Sigmoid colon (tissue), 7 donors: ENCODE results near the gene SSH3. TPM values are rescaled to one million over a fixed set of nuclear protein-coding genes. Genes with fewer than 3 reads are reported as not detected.
A peak's percentile ranks its signal among the peaks of the same experiment; 100 is the strongest.

Source experiments
- DNase-seq: peaks from one replicate; pipeline ENCODE4 v3.0.0-alpha.2; 2019
- H3K27ac ChIP-seq, 4 donors: fragments of 200-600 bp; sonication (generic); one replicate each; pipeline ENCODE4 v1.5.1; 2016 to 2019; ENCODE audit warnings: mild to moderate bottlenecking in 1 of 4
- H3K27me3 ChIP-seq, 3 donors: fragments of 200-600 bp; sonication (generic); one replicate each; pipeline ENCODE4 v1.5.1; 2019; ENCODE audit warnings: mild to moderate bottlenecking in 1 of 3
- H3K36me3 ChIP-seq, 4 donors: fragments of 200-600 bp; sonication (generic); one replicate each; pipeline ENCODE4 v1.5.1; 2016 to 2019
- H3K4me1 ChIP-seq, 4 donors: fragments of 200-600 bp; sonication (generic); one replicate each; pipeline ENCODE4 v1.5.1; 2017 to 2019
- H3K4me3 ChIP-seq, 4 donors: fragments of 200-600 bp; sonication (generic); one replicate each; pipeline ENCODE4 v1.5.1; 2017 to 2019; ENCODE audit warnings: mild to moderate bottlenecking in 2 of 4, moderate library complexity in 1 of 4
- H3K9me3 ChIP-seq, 4 donors: fragments of 200-600 bp in 3 of 4; sonication (generic) in 3 of 4; one replicate each; pipeline versions ENCODE4 v1.5.1 to v1.6.1; 2013 to 2019
- EP300 ChIP-seq, 4 donors: sonication (generic); formaldehyde crosslinking; IDR thresholded peaks; one replicate each; pipeline ENCODE4 v1.6.1; 2017; ENCODE audit warnings: antibody characterized with exemption in 4 of 4
- POLR2A ChIP-seq, 2 donors: fragments of 450-650 bp; IDR thresholded peaks; one replicate each; pipeline ENCODE4 v1.6.1; 2016; ENCODE audit warnings: antibody characterized with exemption in 2 of 2, mild to moderate bottlenecking in 2 of 2, moderate library complexity in 2 of 2
- POLR2AphosphoS5 ChIP-seq, 4 donors: sonication (generic); formaldehyde crosslinking; IDR thresholded peaks; one replicate each; pipeline ENCODE4 v1.6.1; 2017; ENCODE audit warnings: antibody characterized with exemption in 4 of 4
- WGBS, 2 donors: extraction: QIAGEN DNeasy Blood & Tissue Kit; methylation state at CpG; one replicate each; pipeline ENCODE4 v1.1.7; 2013; 5-methylcytosine and 5-hydroxymethylcytosine counted together
- intact Hi-C: fragments of 100-400 bp; cut with DNase I; formaldehyde crosslinking; loops from one replicate; pipeline ENCODE4 v1.15.1; 2023
- polyA plus RNA-seq, 3 donors: library from polyadenylated mRNA; stranded (reverse); fragments of 200-250 nt; gene quantifications; one replicate each; pipeline ENCODE4 v1.2.3, GENCODE V29; 2013
- total RNA-seq, 4 donors: library from RNA; depleted of rRNA; stranded (reverse); fragments of >200 nt; gene quantifications; one replicate each; pipeline ENCODE4 v1.1.0, GENCODE V29; 2016
- TF ChIP-seq, protein P1 (sequence below), 4 experiments: fragments of 450-650 bp in 3 of 4; fragments of 200-600 bp in 1 of 4; IDR thresholded peaks; one replicate each; pipeline ENCODE4 v1.5.1; 2016 to 2019; ENCODE audit warnings: antibody characterized with exemption in 4 of 4, mild to moderate bottlenecking in 3 of 4, moderate library complexity in 2 of 4
- donor health status: healthy with polysubstance abuse.
- donor health status: Bipolar disorder and iron deficiency.
- donor health status: healthy.

Gene SSH3
- total and polyA plus RNA-seq, 7 donors = 15.6 to 39.0 (median 26.5) TPM

GRCh38 chr11:67261946-67262681, 41.2 kb upstream of the SSH3 start:
- intact Hi-C loops = no loop called here
- no peak for TF ChIP-seq POLR2AphosphoS5 (IDR thresholded peaks at IDR 0.05)
- no peak for TF ChIP-seq EP300 (IDR thresholded peaks at IDR 0.05)
- no peak for TF ChIP-seq POLR2A (IDR thresholded peaks at IDR 0.05)
- TF ChIP-seq, protein P1, sequence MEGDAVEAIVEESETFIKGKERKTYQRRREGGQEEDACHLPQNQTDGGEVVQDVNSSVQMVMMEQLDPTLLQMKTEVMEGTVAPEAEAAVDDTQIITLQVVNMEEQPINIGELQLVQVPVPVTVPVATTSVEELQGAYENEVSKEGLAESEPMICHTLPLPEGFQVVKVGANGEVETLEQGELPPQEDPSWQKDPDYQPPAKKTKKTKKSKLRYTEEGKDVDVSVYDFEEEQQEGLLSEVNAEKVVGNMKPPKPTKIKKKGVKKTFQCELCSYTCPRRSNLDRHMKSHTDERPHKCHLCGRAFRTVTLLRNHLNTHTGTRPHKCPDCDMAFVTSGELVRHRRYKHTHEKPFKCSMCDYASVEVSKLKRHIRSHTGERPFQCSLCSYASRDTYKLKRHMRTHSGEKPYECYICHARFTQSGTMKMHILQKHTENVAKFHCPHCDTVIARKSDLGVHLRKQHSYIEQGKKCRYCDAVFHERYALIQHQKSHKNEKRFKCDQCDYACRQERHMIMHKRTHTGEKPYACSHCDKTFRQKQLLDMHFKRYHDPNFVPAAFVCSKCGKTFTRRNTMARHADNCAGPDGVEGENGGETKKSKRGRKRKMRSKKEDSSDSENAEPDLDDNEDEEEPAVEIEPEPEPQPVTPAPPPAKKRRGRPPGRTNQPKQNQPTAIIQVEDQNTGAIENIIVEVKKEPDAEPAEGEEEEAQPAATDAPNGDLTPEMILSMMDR (IDR thresholded peaks at IDR 0.05) = no peak
- WGBS, 2 donors = 40 to 58% methylated on average over 18 of the region's 18 CpGs
- H3K9me3 ChIP-seq = no peaks in the 10 kb centered on the region
- H3K4me3 ChIP-seq = peak overlapping the region in 2 of 4 donors; percentile 43 to 45
- peak overlapping the region in 3 of 4 donors; percentile 39 to 58 (median 55) for H3K27ac ChIP-seq
- H3K27me3 ChIP-seq = no peaks in the 10 kb centered on the region
- peaks cover 0 to 5% (median 1%) of the 10 kb centered on the region in 4 donors for H3K36me3 ChIP-seq
- peak; percentile 64 for DNase-seq
- H3K4me1 ChIP-seq = peaks cover 0 to 35% (median 31%) of the 10 kb centered on the region in 4 donors

GRCh38 chr11:67262731-67263675, 40.3 kb upstream of the SSH3 start:
- no peak overlapping the region for H3K4me3 ChIP-seq
- H3K36me3 ChIP-seq = no peaks in the 10 kb centered on the region
- WGBS, 2 donors = 47 to 58% methylated on average over 22 of the region's 22 CpGs
- no peaks in the 10 kb centered on the region for H3K9me3 ChIP-seq
- H3K4me1 ChIP-seq = peaks cover 0 to 44% (median 40%) of the 10 kb centered on the region in 4 donors
- H3K27ac ChIP-seq = peak overlapping the region; percentile 37 to 55 (median 46)
- H3K27me3 ChIP-seq = no peaks in the 10 kb centered on the region
- TF ChIP-seq, protein P1 (IDR thresholded peaks at IDR 0.05) = peak; percentile 73 to 89 (median 88)
- TF ChIP-seq POLR2AphosphoS5 (IDR thresholded peaks at IDR 0.05) = peak in 1 of 4 donors; percentile 31
- no peak for TF ChIP-seq POLR2A (IDR thresholded peaks at IDR 0.05)
- peak; percentile 90 for DNase-seq
- intact Hi-C loops = no loop called here

DNA sequence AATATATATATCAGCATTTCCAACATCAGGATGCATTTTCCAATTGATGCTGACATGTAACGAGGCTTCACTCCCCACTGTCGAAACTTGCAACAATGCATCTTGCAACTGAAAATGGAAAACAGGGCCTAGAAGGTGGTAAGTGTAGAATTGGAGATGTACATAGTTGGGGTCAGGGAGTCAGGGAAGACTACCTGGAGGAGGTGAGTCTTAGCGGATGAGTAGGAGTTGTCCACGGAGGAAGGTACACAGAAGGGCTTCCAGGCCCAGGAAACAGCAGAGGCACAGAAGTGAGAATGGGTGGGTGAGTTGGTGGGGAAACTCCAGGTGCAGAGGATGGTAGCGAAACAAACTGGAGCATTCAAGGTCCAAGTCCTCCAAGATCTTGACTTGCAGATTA, 39.1 kb upstream of the SSH3 start:
- peaks cover 0 to 56% (median 52%) of the 10 kb centered on the region in 4 donors for H3K4me1 ChIP-seq
- H3K27ac ChIP-seq = no peak overlapping the region
- no peaks in the 10 kb centered on the region for H3K27me3 ChIP-seq
- intact Hi-C loops = no loop called here
- WGBS, 2 donors = 94 to 96% methylated on average over 5 of the region's 5 CpGs
- no peak overlapping the region for H3K4me3 ChIP-seq
- DNase-seq = peak; percentile 30
- no peaks in the 10 kb centered on the region for H3K9me3 ChIP-seq
- peaks cover 0 to 5% (median 0%) of the 10 kb centered on the region in 4 donors for H3K36me3 ChIP-seq
- TF ChIP-seq, protein P1 (IDR thresholded peaks at IDR 0.05) = no peak
- TF ChIP-seq POLR2AphosphoS5 (IDR thresholded peaks at IDR 0.05) = no peak
- no peak for TF ChIP-seq POLR2A (IDR thresholded peaks at IDR 0.05)
- TF ChIP-seq EP300 (IDR thresholded peaks at IDR 0.05) = no peak

- TF ChIP-seq POLR2AphosphoS5 (IDR thresholded peaks at IDR 0.05) = no peak
- TF ChIP-seq EP300 (IDR thresholded peaks at IDR 0.05) = no peak
- TF ChIP-seq, protein P1 (IDR thresholded peaks at IDR 0.05) = no peak
- TF ChIP-seq POLR2A (IDR thresholded peaks at IDR 0.05) = no peak
- H3K9me3 ChIP-seq = no peaks in the 10 kb centered on the region
- H3K4me3 ChIP-seq = no peak overlapping the region
- DNase-seq = peak; percentile 64
- peak overlapping the region in 2 of 4 donors; percentile 72 to 80 for H3K27ac ChIP-seq
- no peaks in the 10 kb centered on the region for H3K27me3 ChIP-seq
- WGBS, 2 donors = 94 to 95% methylated on average over 7 of the region's 7 CpGs
- intact Hi-C loops = loop anchor here (5.0 kb wide), 2 partner anchors 117 to 242 kb away; partner anchors contain the start of genes CDK2AP2 and PITPNM1
- peaks cover 0 to 64% (median 60%) of the 10 kb centered on the region in 4 donors for H3K4me1 ChIP-seq
- peaks cover 0 to 5% (median 0%) of the 10 kb centered on the region in 4 donors for H3K36me3 ChIP-seq
Observed at GRCh38 chr11:67264877-67265632, 38.3 kb upstream of the SSH3 start.
